T47D (cell line): ENCODE results near the gene RDH12.

Experiments used
- DNase-seq, 2 experiments: peaks; one replicate each; pipeline versions ENCODE4 v3.0.0 to v3.0.0-alpha.2; 2011 to 2012; ENCODE audit warnings: low read depth in 1 of 2, low spot score in 1 of 2
- JUND ChIP-seq: IDR thresholded peaks from 2 replicates; pipeline ENCODE4 v1.6.1; 2012; ENCODE audit warnings: low read depth
- in situ Hi-C: cut with HindIII; loops from 2 replicates; pipeline ENCODE4 v1.10.0; 2016; ENCODE audit warnings: low sequenced_read_pairs, low pct_unique_long_range_greater_than_20kb

RDH12 gene

DNA sequence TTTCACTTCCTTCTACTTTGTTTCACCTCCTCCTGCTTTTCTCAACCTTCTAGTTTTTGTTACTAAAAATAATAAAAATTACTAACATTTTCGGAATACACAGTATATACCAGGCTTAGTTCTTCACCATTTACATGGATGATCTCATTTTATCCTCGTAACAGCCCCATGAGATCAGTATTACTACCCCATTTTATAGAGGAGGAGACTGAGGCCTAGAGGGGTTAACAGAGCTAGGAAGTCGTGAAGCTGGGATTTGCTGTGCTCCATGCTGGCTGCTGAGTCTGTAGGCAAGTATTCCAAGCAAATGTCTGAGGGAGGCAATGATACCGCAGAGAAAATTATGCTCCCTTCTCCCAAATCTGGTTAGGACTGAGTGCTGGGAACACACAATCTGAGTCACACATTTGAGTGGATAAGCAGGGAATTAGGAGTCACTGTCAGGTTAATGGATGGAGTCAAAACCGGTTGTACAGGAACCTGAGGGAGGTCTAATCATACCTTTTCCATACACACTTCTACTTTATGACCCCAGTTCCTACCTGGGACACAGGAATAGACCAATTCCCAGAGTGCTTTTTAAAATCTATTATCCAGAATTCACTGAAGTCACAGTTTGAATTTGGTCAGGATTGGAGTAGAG lies 63.6 kb downstream of the RDH12 start:
- in situ Hi-C loops: no loop called here
- no peak for TF ChIP-seq JUND
- DNase-seq: peak in 1 of 2 experiments; percentile 36

DNA sequence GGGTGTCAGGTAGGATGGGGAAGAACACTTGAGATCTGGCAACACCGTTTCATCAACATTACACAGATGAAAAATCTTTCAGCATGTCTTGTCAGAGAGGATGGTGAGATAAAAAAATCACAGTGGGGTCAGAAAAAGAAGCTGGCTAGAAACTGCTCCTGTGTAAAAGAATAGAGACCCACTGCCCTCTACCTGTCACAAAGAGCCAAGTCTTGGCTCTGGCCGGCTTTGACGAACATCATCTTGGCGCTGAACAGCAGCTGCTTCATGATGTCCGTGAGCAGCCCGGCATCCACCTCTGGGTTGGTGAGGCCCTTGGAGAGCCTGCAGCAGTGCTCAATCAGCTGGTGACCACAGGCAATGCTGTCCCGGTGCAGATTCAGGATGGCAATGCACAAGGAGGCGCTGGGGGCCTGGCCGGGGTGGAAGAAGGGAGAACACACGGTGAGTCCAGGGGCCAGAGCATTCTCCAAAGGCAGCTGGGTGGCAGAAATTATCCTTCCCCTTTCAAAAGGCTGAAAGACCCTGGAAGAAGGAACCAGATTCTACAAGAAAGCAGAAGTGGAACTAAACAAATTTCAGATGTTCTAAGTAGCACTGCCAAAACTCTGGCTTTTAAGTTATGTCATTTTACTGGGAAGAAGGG lies 64.5 kb downstream of the RDH12 start:
- in situ Hi-C loops: no loop called here
- TF ChIP-seq JUND: no peak
- DNase-seq: no peak

DNA sequence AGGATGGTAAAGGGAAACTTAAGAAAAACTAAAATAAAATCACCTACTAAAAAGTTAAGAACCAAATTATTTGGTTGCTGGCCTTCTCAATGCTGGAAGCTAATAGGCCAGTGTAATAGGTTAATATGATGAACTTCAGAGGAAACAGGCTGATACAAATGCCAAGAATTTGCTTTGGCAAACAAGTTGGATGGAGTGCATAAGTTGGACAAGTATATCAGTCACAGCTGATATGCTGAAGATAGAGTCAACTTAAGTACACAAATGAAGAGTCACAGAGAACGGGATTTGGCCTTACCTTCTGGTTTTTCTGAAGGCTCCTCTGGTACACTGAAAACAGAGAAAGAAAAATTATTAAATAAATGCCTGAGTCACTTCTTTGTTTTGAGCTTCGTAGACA lies 66.5 kb downstream of the RDH12 start:
- in situ Hi-C loops: no loop called here
- DNase-seq: no peak
- TF ChIP-seq JUND: no peak

DNA sequence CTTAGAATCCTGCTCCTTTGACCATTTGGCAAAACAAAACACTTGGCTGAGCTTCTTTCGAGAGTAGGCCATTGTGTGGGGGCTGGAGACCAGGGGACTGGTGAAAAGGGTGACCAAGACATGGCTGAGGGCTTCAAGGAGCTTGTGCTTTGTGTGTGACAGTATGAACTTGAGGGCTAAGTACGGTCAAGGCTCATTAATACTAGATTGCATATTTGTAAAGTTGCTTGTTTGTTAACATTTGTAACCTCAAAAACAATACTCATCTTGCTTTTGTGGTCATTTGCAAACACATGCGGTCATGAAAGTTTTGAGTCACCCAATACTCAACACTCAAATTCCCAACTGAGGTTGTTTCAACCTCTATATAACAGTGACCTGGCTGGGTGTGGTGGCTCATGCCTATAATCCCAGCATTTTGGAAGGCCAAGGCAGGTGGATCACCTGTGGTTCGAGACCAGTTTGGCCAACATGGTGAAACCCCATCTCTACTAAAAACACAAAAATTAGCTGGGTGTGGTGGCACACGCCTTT lies 72.2 kb downstream of the RDH12 start:
- no peak for DNase-seq
- in situ Hi-C loops: no loop called here
- no peak for TF ChIP-seq JUND

DNA sequence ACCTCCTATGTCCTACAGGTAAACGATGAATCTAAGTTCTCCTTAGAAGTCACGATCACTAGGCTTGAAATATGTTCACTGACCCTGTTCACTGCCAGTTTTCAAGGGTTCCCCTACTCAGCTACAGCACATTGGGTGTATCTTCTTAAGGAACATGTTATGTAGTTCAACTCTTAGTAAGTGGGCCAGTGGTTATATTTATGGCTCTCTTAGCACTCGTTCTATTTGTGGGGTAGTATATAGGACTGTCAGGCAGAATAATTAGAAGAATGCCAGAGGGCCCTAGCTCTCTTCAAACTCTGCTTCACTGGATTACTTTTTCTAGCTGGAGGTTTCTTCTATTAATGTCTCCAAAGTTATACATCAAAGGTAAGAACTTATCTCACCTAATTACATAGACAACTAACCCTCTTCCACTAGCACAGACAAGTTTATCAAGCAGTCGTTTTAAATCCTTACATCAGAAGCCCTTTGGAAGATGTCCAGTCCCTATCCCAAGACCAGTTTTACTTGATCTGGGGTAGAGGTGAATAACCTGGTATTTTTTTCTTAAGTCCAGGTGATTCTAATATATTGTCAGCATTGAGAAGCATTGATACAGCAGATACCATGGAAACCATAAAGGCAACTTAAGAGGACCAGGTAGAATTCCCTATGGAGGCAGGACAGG lies 75.1 kb downstream of the RDH12 start:
- no peak for TF ChIP-seq JUND
- DNase-seq: no peak
- in situ Hi-C loops: no loop called here

DNA sequence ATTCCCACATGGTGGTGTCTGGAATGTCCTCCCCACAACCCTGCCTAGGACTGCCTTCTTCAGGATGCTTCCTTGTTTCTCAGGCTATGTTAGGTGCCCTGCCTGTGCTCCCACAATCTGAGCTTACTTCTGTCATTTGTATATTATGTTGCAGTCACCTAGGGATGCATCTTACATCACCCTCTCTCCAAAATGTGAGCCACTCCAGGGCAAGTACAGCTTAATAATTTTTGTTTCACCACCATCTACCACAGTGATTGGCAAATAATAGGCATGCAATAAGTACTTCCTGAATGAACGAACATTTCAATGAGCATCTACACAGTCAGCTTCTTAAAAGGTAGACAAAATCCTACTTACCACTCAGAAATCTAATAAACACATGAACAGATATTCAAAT lies 77.1 kb downstream of the RDH12 start:
- no peak for DNase-seq
- in situ Hi-C loops: no loop called here
- TF ChIP-seq JUND: no peak

DNA sequence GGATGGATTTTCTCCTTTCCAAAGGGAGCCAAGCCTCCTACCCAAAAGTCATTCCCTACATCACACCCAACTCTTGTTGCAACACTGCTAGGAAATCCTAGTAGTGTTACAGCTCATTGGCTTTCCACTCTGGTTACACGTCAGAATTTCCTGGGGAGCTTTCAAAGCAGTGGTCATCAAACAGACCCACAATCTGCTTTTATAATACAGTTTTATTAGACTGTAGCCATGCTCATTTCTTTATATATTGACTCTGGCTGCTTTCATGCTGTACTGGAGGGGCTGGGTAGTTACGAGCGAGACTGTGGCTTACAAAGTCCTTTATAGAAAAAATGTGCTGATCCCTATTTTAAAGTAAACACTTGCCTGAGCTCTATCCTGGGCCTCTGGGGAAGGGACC lies 80.4 kb downstream of the RDH12 start:
- no peak for TF ChIP-seq JUND
- in situ Hi-C loops: no loop called here
- DNase-seq: no peak
